GM12873 (cell line): ENCODE results near the gene RPL4.

ENCODE experiments used
- CTCF ChIP-seq: IDR thresholded peaks from 2 replicates; pipeline ENCODE4 v1.5.1; 2012; ENCODE audit warnings: low read depth, mild to moderate bottlenecking, moderate library complexity, low read length, control low read depth; ENCODE audit not compliant: insufficient read depth; ENCODE audit errors: missing control alignments

RPL4 gene

GRCh38 chr15:66454143-66454542, 50.5 kb downstream of the RPL4 start:
- TF ChIP-seq CTCF = no peak

GRCh38 chr15:66452971-66453580, 51.6 kb downstream of the RPL4 start:
- TF ChIP-seq CTCF = no peak

- TF ChIP-seq CTCF = no peak
Observed at GRCh38 chr15:66452420-66452819, 52.2 kb downstream of the RPL4 start.
